Measurements from ENCODE around the gene KIF2B.
"Not testable (repeated sequence)": the region's sequence is repeated elsewhere in the genome, so short reads cannot be mapped to it uniquely, and the experiment has no call there.

Gene KIF2B, protein sequence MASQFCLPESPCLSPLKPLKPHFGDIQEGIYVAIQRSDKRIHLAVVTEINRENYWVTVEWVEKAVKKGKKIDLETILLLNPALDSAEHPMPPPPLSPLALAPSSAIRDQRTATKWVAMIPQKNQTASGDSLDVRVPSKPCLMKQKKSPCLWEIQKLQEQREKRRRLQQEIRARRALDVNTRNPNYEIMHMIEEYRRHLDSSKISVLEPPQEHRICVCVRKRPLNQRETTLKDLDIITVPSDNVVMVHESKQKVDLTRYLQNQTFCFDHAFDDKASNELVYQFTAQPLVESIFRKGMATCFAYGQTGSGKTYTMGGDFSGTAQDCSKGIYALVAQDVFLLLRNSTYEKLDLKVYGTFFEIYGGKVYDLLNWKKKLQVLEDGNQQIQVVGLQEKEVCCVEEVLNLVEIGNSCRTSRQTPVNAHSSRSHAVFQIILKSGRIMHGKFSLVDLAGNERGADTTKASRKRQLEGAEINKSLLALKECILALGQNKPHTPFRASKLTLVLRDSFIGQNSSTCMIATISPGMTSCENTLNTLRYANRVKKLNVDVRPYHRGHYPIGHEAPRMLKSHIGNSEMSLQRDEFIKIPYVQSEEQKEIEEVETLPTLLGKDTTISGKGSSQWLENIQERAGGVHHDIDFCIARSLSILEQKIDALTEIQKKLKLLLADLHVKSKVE

DNA sequence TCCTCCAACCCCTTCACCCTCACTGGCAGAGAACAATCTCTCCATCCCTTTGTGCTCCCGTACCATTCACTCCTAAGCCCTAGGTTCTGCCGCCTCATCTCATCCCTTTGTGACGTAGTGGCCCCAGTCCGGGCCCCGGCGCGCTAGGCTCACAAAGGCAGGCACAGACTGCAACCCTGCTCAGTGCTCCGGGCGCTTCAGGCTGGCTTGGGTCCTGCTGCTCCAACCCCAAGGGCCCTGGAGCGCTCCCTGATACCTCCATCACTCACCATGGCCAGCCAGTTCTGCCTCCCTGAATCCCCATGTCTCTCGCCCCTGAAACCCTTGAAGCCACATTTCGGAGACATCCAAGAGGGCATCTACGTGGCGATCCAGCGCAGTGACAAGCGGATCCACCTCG lies at the start of gene KIF2B:
TSS of gene KIF2B (plus strand) at position 164 of the 400 bp plus-strand sequence. CDS start at position 271, 107 bp downstream.
- DNase-seq (ENCODE audit: low read depth): no peak

DNA sequence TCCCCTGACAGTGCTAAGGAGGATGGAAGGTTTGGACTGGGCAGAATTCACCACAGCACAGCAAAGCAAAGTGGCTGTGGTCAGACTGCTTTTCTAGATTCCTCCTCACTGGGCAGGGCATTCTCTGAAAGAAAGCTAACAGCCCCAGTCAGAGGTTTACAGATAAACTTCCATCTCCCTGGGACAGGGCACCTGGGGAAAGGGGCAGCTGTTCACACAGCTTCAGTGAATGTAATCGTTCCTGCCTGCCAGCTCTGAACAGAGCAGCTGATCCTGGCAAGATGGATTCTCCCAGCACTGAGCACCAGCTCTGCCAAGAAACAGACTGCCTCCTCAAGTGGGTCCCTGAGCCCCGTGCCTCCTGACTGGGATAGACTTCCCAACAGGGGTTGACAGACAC lies 42.4 kb upstream of the KIF2B start:
- DNase-seq (ENCODE audit: low read depth): no peak

DNA sequence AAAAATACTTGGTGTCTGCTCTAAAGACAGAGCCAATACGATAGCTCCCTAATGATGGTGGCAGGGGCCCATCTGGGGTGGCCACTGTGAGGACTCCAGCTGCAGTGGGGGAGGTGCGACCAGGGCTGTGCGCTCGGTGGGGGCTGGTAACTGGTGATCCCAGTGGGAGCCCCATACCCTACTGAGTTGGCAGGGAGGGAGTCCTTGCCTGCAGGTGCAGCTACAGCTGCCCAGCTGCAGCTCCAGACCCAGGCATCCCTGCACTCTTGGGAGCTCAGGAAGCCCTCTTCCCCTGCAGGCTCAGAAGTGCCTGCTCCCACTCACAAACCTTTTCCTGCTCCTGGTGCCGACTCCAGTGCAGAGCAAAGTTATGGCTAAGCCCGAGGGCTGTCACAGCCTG lies 31.2 kb upstream of the KIF2B start:
- DNase-seq (ENCODE audit: low read depth): no peak

DNA sequence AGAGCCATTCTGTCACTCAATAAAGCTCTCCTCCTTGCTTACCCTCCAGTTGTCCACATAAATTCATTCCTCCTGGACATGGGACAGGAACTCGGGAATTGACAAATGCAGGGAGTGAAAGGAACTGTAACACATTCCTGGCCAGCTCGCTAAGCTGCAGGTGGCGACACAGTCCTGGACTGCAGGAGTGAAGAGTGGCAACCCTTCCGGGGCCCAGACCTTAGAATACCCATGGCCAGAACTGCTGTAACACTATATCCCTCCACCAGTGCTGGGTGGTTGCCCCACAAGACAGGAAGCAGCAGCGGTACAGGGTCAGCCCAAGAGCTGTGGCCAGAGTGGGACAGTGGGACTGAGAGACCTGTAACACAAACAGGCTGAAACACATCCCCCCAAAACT lies 30.3 kb upstream of the KIF2B start:
- no peak for DNase-seq (ENCODE audit: low read depth)

DNA sequence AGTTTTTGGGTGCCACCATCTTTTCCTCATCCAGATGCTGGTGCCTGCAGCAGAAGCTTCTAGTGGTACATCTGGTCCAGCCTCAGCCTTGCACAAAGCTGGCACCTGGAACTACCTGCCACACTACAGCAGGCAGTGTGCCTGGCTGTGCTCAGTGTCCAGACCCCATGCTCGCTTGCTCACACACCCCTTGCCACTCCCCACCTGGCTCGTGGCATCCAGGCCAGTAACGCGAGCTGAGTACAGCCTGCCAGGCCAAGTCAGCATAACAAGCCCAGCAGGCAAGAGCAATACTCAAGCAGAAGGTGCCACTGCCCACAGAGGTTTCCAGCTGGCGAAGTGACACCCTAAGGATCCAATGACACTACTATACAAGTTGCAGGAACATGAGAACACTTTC lies 29.7 kb upstream of the KIF2B start:
- DNase-seq (ENCODE audit: low read depth): no peak

DNA sequence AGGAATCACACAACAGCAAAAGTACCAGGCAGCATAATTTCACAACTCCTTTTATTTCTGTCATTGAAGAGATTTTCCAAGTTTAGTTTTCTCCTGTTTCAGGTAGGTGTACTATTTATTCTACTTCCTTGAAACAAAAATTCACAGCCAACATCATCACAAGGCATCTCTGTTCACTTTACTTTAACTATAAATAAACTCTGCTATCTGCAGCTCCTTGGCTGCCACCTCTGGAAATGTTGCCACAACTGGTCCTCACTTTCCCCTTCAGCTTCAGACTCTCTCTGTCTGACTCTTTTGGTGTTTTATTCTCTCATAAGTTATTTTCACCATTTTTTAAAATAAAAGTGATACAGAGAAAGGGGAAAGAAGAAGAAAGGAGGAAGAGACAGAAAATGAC lies 27.9 kb upstream of the KIF2B start:
- no peak for DNase-seq (ENCODE audit: low read depth)

DNA sequence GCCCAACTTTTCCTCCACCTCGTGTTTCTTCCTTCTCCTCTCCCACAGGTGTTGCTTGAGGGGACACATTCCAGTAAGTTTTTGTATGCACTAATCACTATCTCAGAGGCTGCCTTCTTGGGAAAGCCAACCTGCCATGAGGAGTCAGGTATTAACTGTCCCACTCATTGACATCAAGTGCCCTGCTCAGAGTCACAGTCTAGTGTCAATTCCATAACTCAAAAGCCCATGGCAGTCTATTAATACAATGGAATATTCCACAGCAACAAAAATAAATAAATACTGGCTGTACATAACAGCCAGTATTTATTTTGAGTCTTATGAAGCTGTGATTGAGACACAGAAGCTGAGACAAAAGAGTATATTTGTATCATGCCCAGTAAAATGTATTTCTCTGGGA lies 26.1 kb upstream of the KIF2B start:
- DNase-seq (ENCODE audit: low read depth): no peak

- DNase-seq (ENCODE audit: low read depth): no peak
Observed at GRCh38 chr17:53797501-53797900, 25.2 kb upstream of the KIF2B start.

- no peak for DNase-seq (ENCODE audit: low read depth)
Observed at GRCh38 chr17:53804437-53804836, 18.3 kb upstream of the KIF2B start.

DNA sequence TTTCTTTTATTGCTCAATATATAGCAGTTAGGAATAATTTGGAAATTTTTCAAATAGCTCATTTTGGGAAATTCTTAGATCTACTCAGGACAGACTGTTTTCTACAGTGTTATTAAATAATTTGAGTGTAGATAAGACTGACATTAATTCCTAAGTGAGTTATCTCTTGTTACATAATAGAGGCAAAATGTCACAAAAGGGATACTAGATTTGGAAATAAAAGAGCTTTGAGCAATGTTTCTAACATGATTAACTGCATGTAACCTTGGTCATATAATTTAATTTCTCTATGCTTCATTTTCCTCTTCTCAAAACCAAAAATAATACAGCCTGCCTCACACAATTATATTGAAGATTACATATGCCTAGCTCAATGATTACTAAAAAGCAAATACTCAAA lies 16.3 kb upstream of the KIF2B start:
- no peak for DNase-seq (ENCODE audit: low read depth)

- DNase-seq (ENCODE audit: low read depth): no peak
Observed at GRCh38 chr17:53807286-53807685, 15.4 kb upstream of the KIF2B start.

- no peak for DNase-seq (ENCODE audit: low read depth)
Observed at GRCh38 chr17:53818271-53818670, 4.5 kb upstream of the KIF2B start.

DNA sequence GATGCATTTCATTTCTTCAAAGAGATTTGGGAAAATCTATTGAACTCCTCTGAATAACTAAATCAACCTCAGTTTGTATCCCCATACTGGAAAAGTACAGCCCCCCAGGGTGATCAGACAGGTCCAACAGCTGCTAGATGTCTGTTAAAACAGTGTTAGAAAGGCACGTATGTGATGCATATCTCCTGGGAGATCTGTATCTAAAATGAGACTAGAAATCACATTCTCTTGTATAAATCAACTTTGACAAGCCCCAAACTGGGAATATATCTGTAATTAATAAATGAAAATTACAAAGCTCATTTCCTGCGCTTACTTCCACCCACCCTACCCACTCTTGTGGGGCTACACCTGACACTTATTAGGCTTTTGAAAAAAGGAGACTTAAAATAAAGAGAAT lies 3.8 kb upstream of the KIF2B start:
- DNase-seq (ENCODE audit: low read depth): no peak

GRCh38 chr17:53819956-53820355 lies 2.8 kb upstream of the KIF2B start:
- no peak for DNase-seq (ENCODE audit: low read depth)

- DNase-seq (ENCODE audit: low read depth): no peak
Observed at GRCh38 chr17:53823341-53824050, 769 bp downstream of the KIF2B start.

GRCh38 chr17:53834771-53835170 lies 12.0 kb downstream of the KIF2B start:
- not testable (repeated sequence) for DNase-seq (ENCODE audit: low read depth)

- no peak for DNase-seq (ENCODE audit: low read depth)
Observed at GRCh38 chr17:53837131-53837530, 14.4 kb downstream of the KIF2B start.

- DNase-seq (ENCODE audit: low read depth): no peak
Observed at GRCh38 chr17:53844491-53845107, 21.9 kb downstream of the KIF2B start.

- not testable (repeated sequence) for DNase-seq (ENCODE audit: low read depth)
Observed at GRCh38 chr17:53871128-53871527, 48.4 kb downstream of the KIF2B start.
